Breast epithelium (tissue), 4 donors: Measurements from ENCODE around the gene KLHL22. TPM values are rescaled to one million over a fixed set of nuclear protein-coding genes. Genes with fewer than 3 reads are reported as not detected.
"Not testable (repeated sequence)": the region's sequence is repeated elsewhere in the genome, so short reads cannot be mapped to it uniquely, and the experiment has no call there.

ENCODE experiments used
- DNase-seq, 2 donors: peaks; one replicate each; pipeline ENCODE4 v3.0.0-alpha.2; 2019; ENCODE audit warnings: low spot score in 2 of 2
- H3K27ac ChIP-seq, 2 donors: fragments of 200-600 bp; sonication (generic) in 1 of 2; one replicate each; pipeline ENCODE4 v1.5.1; 2016 to 2019; ENCODE audit warnings: mild to moderate bottlenecking in 1 of 2
- H3K27me3 ChIP-seq, 2 donors: fragments of 200-600 bp; sonication (generic) in 1 of 2; one replicate each; pipeline versions ENCODE4 v1.5.1 to v1.6.0; 2017 to 2019; ENCODE audit warnings: control low read depth in 1 of 2, mild to moderate bottlenecking in 1 of 2
- H3K36me3 ChIP-seq: fragments of 200-600 bp; one replicate; pipeline ENCODE4 v1.5.1; 2019
- H3K4me1 ChIP-seq, 2 donors: fragments of 200-600 bp; sonication (generic); one replicate each; pipeline ENCODE4 v1.5.1; 2016 to 2019; ENCODE audit warnings: control low read depth in 1 of 2
- H3K4me3 ChIP-seq, 3 donors: fragments of 200-600 bp; sonication (generic); 1 replicate in 2 of 3; 2 replicates in 1 of 3; pipeline ENCODE4 v1.5.1; 2016 to 2019; ENCODE audit warnings: mild to moderate bottlenecking in 3 of 3, moderate library complexity in 2 of 3
- H3K9me3 ChIP-seq, 2 donors: fragments of 200-600 bp; sonication (generic) in 1 of 2; one replicate each; pipeline ENCODE4 v1.5.1; 2016 to 2019; ENCODE audit warnings: control low read depth in 1 of 2
- CTCF ChIP-seq, 3 donors: fragments of 450-650 bp; IDR thresholded peaks; one replicate each; pipeline ENCODE4 v1.5.1; 2016 to 2017; ENCODE audit warnings: antibody characterized with exemption in 3 of 3, mild to moderate bottlenecking in 3 of 3, moderate library complexity in 3 of 3
- POLR2A ChIP-seq: fragments of 450-650 bp; IDR thresholded peaks from one replicate; pipeline ENCODE4 v1.6.1; 2016; ENCODE audit warnings: antibody characterized with exemption, mild to moderate bottlenecking, moderate library complexity
- POLR2AphosphoS5 ChIP-seq, 3 donors: sonication (generic); formaldehyde crosslinking; IDR thresholded peaks; one replicate each; pipeline ENCODE4 v1.6.1; 2017; ENCODE audit warnings: antibody characterized with exemption in 3 of 3
- intact Hi-C: fragments of 100-400 bp; cut with DNase I; formaldehyde crosslinking; loops from one replicate; pipeline ENCODE4 v1.15.1; 2023; ENCODE audit warnings: low total_unique reads
- total RNA-seq, 3 donors: library from RNA; depleted of rRNA; stranded (reverse); fragments of >200 nt; gene quantifications; one replicate each; pipeline ENCODE4 v1.1.0, GENCODE V29; 2016

The KLHL22 gene
- total RNA-seq, 3 donors from 2014 or later = 28.5 to 38.0 (median 35.4) TPM

- DNase-seq = peak; percentile 67 to 78
- Histone ChIP-seq H3K27me3 (no peaks in the 10 kb centered on the region), H3K36me3 (no peaks in the 10 kb centered on the region), H3K27ac (peak overlapping the region in 1 of 2 donors; percentile 35), H3K9me3 (no peaks in the 10 kb centered on the region), H3K4me3 (peak overlapping the region; percentile 31 to 65 (median 44)), H3K4me1 (peaks cover 2 to 7% of the 10 kb centered on the region in 2 donors)
- intact Hi-C loops = no loop called here
- TF ChIP-seq POLR2A (no peak), POLR2AphosphoS5 (IDR thresholded peaks at IDR 0.05) (peak in 2 of 3 donors; percentile 43 to 54), CTCF (IDR thresholded peaks at IDR 0.05) (peak; percentile 15 to 91 (median 76))
Measured at GRCh38 chr22:20418211-20418788, 77.3 kb downstream of the KLHL22 start.

DNA sequence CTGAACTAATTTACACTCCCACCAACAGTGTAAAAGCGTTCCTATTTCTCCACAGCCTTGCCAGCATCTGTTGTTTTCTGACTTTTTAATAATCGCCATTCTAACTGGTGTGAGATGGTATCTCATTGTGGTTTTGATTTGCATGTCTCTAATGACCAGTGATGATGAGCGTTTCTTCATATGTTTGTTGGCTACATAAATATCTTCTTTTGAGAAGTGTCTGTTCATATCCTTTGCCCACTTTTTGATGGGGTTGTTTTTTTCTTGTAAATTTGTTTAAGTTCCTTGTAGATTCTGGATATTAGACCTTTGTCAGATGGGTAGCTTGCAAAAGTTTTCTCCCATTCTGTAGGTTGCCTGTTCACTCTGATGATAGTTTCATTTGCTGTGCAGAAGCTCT is 79.9 kb downstream of the KLHL22 start:
- H3K4me1 ChIP-seq, H3K27me3 ChIP-seq, intact Hi-C loops: not testable (repeated sequence)

DNA sequence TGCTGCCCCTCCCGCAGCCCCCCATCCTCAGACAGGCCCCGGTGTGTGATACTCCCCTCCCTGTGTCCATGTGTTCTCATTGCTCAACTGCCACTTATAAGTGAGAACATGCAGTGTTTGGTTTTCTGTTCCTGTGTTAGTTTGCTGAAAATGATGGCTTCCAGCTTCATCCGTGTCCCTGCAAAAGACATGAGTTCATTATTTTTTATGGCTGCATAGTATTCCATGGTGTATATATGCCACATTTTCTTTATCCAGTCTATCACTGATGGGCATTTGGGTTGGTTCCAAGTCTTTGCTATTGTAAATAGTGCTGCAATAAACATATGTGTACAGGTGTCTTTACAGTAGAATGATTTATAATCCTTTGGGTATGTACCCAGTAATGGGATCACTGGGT is 80.4 kb downstream of the KLHL22 start:
- intact Hi-C loops, H3K27me3 ChIP-seq, H3K4me1 ChIP-seq, DNase-seq, H3K36me3 ChIP-seq, H3K9me3 ChIP-seq, H3K4me3 ChIP-seq, H3K27ac ChIP-seq: not testable (repeated sequence)

More for the DNA sequence above, 79.9 kb downstream of the KLHL22 start:
- H3K9me3 ChIP-seq, DNase-seq, H3K4me3 ChIP-seq, H3K27ac ChIP-seq, H3K36me3 ChIP-seq: not testable (repeated sequence)

DNA sequence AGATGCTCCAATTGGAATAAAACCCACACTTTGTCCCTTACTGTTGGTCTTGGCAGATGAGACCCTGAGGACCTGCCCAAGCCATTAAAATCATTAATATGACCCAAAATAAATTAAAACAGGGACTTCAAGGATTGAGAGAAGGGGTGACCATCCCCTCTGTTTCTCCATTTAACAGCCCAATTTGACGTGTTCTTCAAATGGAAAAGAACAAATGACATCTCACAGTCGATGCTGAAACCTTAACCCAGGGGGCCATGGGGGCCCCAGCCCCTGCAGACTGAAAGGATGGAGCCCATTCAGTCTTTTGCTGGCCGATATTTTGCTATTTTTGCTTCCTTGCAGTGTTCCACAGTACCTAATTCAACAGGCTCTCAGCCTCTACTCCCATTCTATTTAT is 81.1 kb downstream of the KLHL22 start:
- no peak for DNase-seq
- no peak overlapping the region for H3K27ac ChIP-seq
- no peaks in the 10 kb centered on the region for H3K27me3 ChIP-seq
- H3K4me3 ChIP-seq = no peak overlapping the region
- H3K4me1 ChIP-seq = peaks cover 2 to 3% of the 10 kb centered on the region in 2 donors
- intact Hi-C loops = no loop called here
- no peaks in the 10 kb centered on the region for H3K36me3 ChIP-seq
- TF ChIP-seq POLR2AphosphoS5 (IDR thresholded peaks at IDR 0.05) = no peak
- TF ChIP-seq CTCF (IDR thresholded peaks at IDR 0.05) = no peak
- no peak for TF ChIP-seq POLR2A
- no peaks in the 10 kb centered on the region for H3K9me3 ChIP-seq

- no peak for DNase-seq
- H3K27ac ChIP-seq = no peak overlapping the region
- intact Hi-C loops = no loop called here
Measured at GRCh38 chr22:20414059-20414440, 81.5 kb downstream of the KLHL22 start.

More at GRCh38 chr22:20414059-20414440, 81.5 kb downstream of the KLHL22 start:
- Histone ChIP-seq H3K36me3 (no peaks in the 10 kb centered on the region), H3K27me3 (no peaks in the 10 kb centered on the region), H3K4me3 (no peak overlapping the region), H3K4me1 (peaks cover 2 to 3% of the 10 kb centered on the region in 2 donors), H3K9me3 (no peaks in the 10 kb centered on the region)
- TF ChIP-seq POLR2AphosphoS5 (IDR thresholded peaks at IDR 0.05) (no peak), POLR2A (no peak), CTCF (IDR thresholded peaks at IDR 0.05) (no peak)
